Pons (tissue), 1 donor: ENCODE data around the gene NECAB2.
A peak's percentile ranks its signal among the peaks of the same experiment; 100 is the strongest.

ENCODE experiments used
- DNase-seq: peaks from one replicate; pipeline ENCODE4 v3.0.0-alpha.2; 2016; ENCODE audit warnings: low spot score

The NECAB2 gene

DNA sequence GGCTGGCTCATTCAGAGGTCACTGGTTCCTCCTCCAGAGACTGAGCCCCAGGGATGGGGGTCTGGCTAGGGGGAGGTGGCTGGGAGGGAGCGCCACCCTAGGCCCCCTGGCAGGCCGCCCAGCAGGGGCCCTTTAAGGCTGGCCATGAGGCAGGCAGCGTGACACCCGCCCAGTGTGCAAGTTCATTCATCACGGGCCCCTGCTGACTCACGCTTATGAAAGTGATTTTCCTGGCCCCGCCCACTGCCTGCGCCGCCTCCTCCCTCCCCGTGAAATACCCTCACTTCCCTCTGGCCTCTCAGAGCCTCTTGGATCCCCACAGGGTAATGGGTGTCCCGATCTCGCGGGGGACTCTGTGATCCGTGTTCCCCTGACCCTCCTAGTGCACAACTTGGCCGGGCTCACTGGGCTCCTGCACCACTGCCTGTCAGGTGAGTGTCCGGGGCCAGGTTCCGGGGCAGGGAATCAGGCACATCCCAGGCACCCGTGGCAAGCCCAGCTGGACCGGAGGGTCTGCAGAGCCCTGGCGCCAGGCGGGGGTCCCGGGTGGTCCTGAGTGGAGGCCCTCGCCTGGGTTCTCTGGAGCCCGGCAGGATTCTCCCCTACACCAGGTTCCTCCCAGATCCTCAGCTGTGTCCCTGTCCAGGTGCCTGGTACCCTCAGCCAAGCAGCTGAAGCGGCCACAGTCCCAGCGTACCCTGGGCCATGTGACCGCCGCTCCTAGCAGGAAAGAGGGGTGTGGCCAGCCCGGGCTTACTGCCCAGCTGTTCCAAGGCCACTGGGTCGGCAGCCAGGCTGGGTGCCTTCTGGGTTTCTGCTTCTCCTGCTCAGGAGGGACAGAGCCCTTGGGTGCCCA lies 14.9 kb upstream of the NECAB2 start, which contains the start of gene OSGIN1:
Gene OSGIN1 (plus strand): TSS at position 301 of the 856 bp plus-strand sequence. CDS start 4,432 bp downstream, outside the sequence.
- DNase-seq, result peak; percentile 89

DNA sequence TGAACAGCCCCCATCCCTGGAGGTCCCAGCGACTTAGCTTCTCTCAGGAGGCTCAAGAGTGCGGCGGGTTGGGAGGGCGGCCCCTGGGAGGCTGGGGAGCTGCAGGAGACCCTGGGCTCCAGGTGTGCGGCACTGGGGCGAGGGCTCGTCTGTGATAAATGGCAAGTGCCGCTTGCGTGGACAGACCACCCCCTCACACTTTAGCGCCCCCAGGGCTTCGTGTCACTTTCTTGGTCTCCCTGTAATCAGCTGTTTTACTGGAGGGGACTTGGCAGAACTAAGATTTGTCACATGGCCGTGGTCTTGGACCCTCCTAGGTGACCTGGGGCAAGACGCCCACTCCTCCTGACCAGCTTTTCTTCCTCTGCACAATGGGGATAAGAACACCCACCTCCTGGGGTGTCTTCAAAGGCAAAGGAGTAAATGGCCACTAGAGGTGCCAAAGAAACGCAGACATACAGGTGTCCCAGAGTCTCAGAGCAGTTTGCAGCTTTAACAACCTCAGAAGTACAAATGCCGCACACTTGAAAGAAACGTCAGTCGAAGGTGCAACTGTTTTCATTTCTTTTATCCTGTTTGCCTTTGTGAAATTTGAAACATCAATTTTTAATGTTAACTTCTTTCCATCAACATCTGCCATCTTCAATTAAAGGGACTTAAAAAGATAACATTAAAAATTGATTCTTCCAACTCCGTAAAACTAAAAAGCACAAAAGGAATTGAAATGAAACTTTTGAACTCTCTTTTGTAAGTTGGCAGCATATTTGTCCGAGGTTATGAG lies 14.1 kb upstream of the NECAB2 start:
- peak; percentile 49 for DNase-seq

DNA sequence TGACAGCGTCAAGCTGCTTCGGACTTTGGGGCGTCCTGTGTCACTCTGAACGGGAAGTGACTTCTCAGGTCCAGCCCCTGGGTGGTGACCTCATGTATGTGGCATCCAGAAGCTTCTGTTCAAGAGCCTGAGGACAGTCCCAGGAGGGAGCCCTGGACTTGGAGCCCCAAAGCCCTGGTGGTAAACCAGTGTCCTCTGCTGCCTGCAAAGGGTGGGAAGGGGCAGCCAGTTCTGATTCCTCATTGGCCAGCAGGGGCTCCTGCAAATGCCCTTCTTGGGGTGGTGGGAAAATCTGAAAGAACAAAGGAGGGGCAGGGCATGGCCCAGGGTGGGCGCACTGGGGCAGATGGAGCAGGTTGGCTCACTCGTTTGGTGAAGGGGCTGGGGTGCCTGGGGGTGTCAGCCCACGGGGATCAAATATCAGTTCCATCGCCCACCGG lies 13.4 kb upstream of the NECAB2 start:
- DNase-seq, result peak; percentile 18

DNA sequence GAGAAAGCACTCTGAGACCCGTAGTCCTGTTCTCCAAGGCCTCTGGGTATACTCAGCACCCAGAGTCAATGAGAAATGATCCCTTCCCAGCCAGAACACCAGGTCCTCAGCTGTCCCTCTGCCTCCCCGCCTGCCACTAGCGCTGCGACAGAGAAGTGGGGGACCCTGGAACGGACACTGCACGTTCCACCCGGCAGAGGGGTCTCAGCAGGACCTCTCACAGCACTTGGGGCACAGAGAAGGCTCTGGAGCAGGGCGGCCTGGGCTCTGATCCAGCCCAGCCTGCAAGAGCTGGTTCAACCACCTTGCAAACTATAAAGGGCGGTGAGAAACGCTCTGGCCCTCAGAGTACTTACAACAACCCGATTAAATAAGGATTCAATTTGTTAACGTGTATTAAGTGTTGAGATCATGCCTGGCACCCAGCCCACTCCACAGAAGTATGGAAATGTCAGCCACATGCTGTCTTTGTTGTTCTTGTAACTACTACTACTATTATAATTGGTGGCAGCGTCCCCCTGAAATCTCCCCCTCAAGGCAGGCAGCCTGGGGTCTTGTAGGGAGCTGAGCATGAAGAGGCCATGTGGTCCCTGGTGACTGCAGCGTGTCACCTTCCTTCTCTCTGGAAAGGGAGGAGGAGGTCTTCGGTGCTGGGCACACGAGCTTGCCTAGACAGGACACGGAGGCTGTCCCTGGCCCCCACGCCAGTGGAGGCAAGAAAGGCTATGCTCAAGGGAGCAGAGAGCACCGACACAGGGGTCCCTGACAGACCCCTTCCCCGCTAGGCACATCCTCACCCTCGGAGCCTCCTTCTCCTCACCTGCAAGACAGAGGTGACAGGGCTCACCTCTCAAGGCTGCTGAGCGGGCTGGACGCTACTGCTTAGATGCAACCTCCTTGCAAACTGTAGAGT lies 12.6 kb upstream of the NECAB2 start:
- peak; percentile 7 for DNase-seq

DNA sequence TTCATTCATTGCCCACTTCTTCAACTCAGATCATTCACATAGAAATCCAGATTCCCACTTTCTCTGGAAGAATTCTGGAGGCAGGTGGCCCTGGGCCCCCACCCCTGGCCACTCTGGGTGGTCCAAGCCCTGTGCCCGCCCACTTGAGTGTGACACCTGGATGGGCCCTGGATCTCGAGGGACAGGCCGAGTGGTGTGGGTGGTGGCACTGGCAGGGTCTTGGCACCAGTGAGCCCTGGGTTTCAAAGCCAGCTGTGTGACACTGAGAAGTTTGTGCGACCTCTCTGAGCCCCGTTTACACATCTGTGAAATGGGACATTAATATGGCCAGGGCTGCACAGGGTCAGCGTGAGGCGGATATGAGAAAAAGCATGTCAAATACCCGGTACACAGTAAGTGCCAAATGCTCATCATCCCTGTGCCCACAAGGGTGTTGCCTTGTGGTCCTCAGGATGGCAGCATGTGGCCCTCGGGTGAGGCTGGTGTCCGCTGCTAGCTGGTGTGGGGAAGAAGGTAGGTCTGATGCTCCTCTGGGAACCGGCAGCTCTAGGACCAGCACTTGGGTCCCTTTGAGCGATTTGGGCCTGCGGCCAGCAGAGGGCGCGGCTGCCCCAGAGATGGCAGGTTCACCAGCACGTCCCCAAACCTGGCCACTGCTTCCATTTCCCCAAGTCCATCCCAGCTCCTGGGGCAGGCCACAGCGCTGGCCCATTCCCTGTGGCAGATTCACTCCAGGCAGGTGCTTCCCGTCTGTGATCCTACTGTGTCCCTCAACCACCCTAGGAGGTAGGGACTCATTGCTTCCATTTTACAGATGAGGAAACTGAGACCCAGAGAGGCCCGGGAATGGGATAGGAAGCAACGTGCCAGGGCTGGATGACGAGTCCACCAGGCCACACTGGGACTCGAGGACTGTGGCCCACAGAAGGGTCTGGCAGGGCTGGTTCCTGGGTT lies 11.4 kb upstream of the NECAB2 start:
- DNase-seq, result peak; percentile 50

DNA sequence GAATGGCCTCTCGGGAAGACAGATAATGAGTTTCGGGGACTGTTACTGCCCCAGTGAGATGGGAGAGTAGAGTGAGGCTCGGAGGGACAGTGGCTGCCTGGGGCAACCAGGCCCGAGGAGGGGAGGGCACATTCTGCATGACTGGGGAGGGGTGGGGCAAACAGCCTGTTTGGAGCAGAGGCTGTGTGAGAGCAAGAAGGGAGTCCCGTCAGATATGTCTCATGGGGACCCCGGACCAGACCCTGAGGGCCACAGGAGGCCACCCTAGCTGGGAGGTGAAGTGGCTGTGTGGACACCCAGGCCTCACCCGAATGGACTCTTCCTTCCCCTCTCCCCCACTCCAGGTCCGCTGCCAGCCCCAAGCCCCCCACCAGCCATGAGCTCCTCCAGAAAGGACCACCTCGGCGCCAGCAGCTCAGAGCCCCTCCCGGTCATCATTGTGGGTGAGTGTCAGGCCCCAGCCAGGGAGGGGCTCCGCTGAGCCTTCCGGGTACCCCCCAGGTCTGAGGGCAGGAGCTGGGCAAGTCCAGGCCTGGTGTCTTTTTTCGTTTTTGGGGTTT lies 10.7 kb upstream of the NECAB2 start:
- DNase-seq, result no peak

DNA sequence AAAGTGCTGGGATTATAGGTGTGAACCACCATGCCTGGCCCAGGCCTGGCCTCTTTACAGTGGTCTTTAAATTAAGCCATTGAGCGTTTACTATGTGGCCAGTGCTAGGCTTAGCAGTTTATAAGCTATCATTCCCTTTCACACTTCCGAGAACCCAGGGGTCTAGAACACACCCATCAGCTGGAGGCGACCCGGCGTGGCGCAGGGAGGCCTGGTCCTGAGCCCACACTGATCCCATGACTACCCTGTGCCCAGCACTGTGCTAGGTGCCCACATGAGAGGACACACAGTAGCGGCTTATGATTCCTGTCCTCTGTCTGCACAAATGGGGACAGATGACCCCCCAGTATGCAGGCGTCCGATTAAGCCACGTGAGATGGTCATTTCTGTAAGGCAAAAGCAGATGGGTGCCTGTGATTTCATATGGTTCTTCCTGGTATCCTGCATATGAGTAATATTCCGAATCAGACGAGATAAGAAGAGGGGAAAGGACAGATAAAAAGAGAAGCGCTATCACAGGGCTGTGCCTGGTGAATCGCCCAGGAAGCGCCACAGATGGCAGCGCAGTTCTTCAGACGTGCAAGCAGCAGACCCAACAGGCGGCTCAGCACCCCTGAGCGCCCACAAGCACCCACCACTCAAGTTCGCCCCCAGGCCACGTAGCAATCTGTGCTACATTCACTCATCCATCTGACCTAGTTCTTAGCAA lies 9.8 kb upstream of the NECAB2 start:
- no peak for DNase-seq

DNA sequence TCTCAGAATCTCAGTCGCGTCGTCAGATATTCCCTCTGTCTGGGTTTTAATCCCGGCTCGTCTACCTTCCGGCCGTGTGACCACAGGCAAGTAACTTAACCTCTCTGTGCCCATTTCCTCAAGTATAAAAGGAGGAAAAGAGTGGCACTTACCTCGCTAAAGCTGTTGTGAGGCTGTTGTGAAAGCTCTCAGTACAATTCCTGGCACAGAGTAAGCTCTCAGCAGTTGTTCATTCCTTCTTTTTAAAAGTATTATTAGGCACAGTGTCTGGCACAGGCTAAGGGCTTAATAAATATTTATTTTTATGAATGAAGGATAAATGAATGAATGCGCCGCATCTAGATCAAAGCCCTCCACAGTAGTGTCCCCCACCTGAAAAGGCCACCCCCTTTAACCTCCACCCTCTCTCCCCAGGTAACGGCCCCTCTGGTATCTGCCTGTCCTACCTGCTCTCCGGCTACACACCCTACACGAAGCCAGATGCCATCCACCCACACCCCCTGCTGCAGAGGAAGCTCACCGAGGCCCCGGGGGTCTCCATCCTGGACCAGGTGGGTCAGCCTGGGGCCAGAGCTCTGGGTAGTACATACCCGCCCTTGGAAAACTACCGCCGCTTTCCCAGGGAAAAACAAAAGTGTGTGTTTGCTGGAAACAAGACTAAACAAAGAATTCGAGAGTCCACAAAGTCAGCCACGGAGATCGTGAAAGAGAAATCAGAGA lies 9.0 kb upstream of the NECAB2 start:
- DNase-seq, result no peak

DNA sequence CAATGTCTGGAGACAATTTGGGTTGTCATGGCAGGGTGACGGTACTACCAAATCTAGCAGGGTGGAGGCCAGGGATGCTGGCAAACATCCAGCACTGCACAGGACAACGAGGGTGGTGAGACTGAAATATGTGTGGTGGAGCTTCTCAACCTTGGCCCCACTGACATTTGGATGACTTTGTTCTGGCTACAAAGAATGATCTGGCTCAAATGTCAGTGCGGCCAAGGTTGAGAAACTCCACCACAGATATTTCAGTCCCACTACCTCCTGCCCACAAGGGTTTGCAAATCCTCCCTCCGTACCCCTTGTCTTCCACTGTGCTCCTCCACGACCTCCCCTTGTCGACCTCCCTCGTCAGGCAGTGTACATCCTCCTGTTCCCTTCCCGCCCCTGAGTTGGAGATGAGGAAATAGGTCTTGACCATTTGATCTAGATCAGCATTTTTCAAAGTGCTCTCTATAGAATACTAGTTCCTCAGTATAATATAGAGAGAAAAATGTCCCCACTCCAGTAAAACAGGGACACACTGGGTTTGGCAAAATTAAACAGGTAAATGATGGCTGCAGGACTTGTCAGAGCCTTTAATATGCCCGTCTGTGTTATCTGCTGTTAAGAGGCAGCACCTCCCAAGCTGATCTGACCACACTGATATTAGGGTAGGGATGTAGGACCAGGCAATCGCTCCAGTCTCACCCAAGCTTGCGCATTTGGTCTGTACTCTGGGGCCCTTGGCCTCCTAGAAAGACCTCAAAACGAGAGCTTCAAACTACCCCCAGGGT lies 8.2 kb upstream of the NECAB2 start:
- no peak for DNase-seq

DNA sequence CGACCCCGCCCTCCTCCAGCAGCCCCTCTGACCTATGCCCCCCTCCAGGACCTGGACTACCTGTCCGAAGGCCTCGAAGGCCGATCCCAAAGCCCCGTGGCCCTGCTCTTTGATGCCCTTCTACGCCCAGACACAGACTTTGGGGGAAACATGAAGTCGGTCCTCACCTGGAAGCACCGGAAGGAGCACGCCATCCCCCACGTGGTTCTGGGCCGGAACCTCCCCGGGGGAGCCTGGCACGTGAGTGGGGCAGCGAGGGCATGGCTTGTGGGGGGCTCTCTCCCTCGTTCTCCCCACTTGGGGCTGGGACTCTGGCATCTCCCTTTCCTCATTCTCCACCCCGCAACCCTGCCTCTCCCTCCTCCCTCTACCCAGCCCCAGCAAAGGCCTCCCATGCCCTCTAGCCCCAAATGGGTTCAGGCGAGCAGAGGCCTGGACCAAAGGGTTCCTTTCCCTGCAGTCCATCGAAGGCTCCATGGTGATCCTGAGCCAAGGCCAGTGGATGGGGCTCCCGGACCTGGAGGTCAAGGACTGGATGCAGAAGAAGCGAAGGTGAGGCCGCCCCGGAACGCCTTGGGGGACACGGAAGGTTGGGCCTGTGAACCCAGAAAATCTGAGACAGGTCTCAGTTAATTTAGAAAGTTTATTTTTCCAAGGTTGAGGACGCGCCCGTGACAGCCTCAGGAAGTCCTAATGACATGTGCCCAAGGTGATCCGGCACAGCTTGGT lies 7.4 kb upstream of the NECAB2 start:
- DNase-seq, result no peak

DNA sequence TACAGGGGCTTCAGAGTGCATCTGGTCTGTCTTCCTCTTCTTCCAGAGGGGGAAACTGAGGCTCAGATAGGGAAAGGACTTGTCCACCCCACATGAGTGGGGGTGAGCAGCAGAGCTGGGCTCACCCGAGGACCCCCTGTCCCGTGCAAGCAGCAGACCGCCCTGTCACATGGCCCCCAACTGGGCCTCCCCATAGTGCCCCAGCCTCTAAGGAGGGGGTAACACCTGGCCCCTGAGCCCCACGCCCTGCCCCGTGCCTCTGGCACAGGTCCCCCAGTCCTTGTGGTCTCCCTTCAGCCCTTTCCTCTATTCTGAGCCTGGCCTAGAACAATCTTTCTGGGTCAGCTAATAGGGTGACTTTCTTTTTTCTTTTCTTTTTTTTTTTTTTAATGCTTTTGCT lies 6.5 kb upstream of the NECAB2 start:
- DNase-seq, result no peak

DNA sequence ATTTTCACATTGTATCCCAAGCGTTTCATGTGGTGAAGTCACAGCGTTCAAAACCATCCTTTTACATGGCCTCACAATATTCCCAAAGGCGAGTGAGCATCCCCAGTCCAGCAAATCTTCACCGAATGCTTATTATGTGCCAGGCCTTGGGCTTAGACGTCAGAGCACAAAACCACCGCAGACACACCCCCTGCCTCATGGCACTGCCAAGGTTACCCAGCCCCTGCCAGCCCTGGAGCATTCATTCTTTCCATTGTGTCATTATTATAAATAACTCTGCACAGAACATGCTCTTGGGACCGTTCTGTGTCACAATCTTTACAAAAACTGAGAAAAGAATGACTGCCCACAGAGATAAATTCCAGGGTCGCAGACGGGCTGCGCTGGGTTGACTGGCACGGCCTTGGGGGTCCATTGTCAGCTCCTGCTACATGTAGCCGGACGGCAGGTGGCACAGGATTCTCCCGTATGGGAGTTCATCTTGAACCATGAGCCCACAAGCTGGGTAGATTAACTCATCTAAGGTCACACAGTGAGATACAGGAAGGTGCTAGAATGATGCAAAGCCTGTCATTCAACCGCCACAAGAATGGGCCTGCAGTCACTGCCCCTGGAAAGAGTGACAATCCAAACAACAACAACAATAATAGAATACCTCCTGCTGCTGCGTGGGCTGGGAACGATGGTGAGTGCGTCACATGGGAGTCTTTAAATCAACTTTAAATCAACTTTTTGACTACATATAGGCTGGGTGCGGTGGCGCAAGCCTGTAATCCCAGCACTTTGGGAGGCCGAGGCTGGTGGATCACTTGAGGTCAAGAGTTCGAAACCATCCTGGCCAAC lies 4.5 kb upstream of the NECAB2 start:
- no peak for DNase-seq

DNA sequence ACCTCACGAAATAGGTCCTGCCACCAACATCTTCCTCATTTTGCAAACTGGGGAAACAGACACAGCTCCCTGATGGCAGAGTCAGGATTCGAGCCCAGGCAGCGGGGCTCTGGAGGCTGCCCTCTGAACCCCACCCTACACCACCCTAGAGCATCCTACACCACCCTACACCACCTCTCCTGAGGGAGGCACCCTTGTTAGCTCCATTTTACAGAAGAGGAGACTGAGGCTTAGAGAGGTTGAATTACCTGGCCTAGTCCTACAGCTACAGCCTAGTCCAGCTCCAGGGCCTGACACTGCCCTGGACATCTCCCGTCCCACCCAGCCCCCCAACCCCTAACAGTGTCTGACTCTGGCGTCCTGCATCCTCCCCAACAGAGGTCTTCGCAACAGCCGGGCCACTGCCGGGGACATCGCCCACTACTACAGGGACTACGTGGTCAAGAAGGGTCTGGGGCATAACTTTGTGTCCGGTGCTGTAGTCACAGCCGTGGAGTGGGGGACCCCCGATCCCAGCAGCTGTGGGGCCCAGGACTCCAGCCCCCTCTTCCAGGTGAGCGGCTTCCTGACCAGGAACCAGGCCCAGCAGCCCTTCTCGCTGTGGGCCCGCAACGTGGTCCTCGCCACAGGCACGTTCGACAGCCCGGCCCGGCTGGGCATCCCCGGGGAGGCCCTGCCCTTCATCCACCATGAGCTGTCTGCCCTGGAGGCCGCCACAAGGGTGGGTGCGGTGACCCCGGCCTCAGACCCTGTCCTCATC lies 3.2 kb upstream of the NECAB2 start:
- DNase-seq, result no peak

DNA sequence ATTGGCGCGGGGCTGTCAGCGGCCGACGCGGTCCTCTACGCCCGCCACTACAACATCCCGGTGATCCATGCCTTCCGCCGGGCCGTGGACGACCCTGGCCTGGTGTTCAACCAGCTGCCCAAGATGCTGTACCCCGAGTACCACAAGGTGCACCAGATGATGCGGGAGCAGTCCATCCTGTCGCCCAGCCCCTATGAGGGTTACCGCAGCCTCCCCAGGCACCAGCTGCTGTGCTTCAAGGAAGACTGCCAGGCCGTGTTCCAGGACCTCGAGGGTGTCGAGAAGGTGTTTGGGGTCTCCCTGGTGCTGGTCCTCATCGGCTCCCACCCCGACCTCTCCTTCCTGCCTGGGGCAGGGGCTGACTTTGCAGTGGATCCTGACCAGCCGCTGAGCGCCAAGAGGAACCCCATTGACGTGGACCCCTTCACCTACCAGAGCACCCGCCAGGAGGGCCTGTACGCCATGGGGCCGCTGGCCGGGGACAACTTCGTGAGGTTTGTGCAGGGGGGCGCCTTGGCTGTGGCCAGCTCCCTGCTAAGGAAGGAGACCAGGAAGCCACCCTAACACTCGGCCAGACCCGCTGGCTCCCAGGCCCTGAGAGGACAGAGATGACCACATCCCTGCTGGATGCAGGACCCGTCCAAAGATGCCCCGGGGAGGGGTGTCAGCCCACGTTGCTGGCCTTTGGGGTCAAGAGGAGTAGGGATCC lies 2.4 kb upstream of the NECAB2 start:
- DNase-seq, result no peak

DNA sequence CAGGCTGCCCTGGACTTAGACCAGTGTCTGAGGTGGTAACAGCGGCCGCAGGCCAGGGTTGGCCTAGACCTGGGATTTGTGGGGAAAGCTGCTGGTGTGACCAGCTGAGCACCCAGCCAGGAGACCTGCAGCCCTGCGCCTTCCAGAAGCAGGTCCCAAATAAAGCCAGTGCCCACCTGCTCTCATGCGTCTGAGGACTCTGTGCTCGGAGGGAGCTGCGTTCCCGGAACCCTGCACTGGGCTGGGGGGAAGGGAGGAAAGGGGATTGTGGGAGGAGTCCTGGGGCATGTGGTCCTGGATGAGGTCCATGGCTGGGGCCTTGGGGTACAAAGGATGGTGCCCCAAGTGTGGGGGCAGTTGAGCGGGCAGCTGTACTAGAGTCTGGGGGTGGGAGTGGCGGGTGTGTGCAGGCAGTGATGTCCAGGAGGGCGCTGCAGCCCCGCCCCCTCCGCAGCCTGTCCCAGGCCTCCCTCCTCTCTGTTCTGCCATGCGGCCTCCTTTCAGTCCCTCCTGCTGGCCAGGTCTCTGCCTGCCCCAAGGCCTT lies 1.8 kb upstream of the NECAB2 start:
- no peak for DNase-seq
